Lower leg skin (tissue), 3 donors: ENCODE measurements around the gene ST6GAL1.

Experiments
- CTCF ChIP-seq, 3 donors: fragments of 450-650 bp; IDR thresholded peaks; one replicate each; pipeline ENCODE4 v1.5.1; 2016; ENCODE audit warnings: antibody characterized with exemption in 3 of 3, mild to moderate bottlenecking in 3 of 3, moderate library complexity in 2 of 3
- POLR2A ChIP-seq, 2 donors: fragments of 450-650 bp; IDR thresholded peaks; one replicate each; pipeline ENCODE4 v1.6.1; 2016 to 2017; ENCODE audit warnings: antibody characterized with exemption in 2 of 2, mild to moderate bottlenecking in 1 of 2, moderate library complexity in 1 of 2

GRCh38 chr3:187041362-187042307, 111.3 kb downstream of the ST6GAL1 start:
- TF ChIP-seq CTCF (IDR thresholded peaks at IDR 0.05) (no peak), POLR2A (IDR thresholded peaks at IDR 0.05) (no peak)
